Fibroblast of gingiva (primary cell): ENCODE results near the gene WDR45B.

Source experiments
- DNase-seq: peaks from one replicate; pipeline ENCODE4 v3.0.0-alpha.2; 2011; ENCODE audit warnings: low read depth

WDR45B gene

DNA sequence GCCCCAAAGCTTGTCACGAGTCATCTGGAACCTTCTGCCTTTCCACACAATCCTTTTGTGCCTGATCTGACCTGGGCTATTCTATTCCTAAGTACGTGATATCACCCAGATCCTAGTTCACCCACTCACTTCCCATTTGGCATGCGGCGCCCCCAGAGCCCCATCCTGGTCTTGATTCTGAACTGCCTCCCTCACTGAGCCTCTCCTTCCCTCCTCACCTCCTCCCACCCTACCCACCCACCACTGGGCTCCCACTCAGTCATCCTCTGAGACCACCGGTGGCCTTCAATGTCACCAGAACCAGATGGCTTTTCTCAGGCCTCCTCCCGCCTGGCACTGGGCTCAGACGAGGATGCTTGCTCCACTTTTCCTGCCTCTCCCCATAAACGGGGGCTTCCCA lies 18.5 kb downstream of the WDR45B start:
- DNase-seq, result no peak

DNA sequence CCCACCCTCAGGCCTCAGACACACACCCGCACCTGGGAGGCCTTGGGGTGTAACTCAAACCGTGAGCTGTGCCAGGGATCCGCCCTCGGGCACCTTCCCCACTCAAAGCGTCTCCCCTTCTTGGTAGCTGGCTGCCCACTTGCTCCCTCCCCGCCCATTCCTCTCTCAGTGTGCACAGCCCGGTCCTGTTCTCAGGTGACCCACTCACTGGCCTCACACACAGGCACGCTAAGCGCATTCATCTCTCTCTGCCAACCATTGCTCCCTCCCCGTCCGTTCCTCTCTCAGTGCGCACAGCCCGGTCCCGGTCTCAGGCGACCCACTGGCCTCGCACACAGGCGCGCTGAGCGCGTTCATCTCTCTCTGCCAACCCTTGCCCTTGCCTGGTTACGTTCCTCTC lies 20.8 kb downstream of the WDR45B start:
- no peak for DNase-seq

DNA sequence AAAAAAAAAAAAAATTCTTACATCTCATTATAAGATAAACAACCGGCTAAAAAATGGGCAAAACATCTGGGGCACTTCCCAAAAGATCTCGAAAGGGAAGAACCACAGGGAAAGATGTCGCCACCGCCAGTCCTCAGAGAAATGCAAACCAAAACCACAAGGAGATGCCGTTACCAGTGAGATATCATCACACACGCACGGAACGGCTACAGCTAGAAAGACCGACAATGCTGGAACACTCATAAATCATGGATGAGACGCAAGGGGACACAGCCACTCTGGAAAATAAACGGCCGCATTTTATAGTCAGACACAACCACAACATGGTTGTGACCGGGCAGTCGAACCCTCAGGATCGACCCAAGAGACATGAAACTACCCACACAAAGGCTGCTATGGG lies 24.5 kb downstream of the WDR45B start:
- no peak for DNase-seq

DNA sequence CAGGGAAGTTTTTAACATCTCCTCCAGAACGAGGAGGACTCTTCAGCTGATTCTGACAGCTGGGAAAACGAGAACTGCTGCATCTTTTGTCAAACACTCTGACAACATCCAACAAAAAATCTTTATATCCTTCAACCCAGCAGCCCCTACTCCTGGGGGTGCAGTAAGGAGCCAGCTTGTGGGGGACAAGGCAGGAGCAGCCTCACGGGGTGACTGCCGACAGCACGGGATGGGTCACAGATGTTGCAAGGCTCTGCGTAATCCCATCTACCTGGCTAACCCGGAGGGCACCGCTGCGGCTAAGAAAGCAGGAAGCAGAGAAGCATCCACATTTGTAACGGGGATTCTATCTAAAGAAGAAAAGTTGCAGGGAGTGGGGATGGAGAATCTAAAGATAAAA lies 28.6 kb downstream of the WDR45B start:
- DNase-seq, result no peak

DNA sequence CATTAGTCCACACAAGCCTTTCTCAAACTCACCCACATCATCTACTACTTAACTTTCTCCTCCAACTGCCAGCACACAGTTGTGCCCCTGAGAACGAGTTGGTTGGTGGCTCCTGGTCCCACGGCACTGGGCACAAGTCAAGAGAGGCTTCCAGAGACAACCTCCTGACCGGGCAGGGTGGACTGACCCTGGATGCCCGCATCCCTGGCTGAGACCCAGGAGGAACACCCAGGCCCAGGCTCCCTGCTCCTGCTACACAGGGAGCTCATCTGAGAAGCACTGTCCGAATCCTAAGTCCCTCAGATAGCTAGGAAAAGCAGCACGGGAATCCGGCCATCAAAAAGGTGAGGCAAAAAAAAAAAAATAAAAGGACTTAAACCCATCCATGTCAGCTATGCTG lies 29.0 kb downstream of the WDR45B start:
- DNase-seq, result no peak

DNA sequence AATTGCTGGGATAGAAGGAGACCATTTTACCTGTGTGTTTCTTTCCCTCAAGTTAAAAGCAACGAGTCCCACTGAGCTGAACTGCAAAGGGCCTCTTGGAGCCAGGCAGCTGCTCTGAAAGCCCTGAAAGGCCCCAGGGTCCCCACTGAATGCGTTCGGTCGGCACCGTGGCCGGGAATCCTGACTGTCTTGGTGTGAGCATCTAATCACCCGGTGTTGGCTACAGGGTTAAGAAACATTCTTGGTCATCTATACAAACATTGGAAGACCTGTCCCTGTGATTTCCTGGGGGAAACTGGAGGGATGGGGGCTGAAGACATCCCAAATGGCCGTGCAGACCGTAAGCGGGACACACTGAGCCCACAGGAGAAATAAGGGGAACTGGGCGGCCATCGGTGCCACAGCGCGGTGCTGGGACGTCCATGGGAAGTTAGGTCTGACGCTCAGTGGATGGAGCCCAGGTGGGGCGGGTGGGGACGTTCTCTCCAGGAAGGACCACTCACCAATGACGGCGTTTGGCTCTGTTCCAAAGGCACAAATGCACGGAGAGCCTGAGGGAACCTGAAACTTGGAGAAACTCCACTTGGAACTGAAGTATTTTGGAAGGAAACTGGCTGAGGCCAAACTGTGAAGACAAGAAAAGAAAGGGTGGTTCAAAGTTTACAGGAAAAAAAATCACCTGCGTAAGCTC lies 32.1 kb downstream of the WDR45B start:
- no peak for DNase-seq

DNA sequence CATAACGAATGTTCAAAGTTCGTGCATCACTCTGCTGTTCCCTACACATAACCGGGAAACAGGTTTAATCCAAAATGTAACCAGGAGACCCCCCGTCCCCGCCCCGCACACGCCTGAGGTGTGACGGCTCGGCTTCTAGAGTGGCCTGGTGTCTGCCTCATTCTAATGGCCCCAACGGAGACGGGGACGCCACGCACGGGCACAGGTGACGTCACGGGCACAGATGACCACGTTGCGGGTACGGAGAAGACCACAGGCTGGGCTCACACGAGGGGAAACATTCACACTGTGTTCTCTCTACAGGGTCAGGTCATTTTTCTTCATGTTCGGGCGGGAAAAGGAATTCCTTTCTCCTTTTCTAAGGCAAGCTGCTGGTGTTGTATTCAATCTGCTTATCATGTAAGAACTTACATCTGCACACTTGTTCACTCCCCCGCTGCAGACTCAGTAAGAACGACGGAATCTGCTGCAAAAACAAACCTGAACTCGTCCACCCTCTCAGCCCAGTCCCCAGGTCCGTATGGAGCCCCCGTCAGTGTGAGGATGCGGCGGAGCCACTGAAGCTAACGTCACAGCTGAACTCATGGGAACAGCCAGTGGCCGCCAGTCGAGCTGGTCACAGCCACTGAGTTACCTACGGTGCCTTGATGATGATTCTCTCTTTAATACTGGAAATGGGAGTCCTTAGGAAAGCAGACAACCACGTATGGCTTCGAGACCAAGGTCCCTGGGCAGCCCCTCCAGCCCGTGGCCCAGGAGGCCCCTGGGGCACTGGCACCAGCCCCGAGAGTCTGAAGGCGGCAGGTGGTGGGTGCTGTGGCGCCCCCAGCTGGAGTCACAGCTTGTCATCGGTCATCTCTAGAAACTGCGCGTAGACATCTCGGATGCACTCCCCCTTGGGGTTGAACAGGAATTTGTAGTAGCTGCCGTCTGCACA lies 32.9 kb downstream of the WDR45B start:
- no peak for DNase-seq

DNA sequence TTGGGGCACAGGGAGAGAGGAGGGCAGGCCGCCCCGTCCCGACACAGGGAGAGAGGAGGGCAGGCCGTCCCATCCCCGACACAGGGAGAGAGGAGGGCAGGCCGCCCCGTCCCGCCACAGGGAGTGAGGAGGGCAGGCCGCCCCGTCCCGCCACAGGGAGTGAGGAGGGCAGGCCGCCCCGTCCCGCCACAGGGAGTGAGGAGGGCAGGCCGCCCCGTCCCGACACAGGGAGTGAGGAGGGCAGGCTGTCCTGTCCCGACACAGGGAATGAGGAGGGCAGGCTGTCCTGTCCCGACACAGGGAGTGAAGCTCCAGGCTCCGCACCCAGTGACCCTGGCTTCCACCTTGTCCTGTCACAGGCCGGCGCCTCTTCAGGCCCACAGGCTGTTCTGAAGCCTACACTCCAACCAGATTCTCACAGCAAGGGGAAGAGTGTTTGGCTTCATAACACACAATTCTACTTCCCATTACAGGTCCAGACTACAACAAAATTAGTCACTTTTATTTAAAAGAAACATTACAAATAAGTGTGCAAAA lies 34.1 kb downstream of the WDR45B start:
- no peak for DNase-seq

DNA sequence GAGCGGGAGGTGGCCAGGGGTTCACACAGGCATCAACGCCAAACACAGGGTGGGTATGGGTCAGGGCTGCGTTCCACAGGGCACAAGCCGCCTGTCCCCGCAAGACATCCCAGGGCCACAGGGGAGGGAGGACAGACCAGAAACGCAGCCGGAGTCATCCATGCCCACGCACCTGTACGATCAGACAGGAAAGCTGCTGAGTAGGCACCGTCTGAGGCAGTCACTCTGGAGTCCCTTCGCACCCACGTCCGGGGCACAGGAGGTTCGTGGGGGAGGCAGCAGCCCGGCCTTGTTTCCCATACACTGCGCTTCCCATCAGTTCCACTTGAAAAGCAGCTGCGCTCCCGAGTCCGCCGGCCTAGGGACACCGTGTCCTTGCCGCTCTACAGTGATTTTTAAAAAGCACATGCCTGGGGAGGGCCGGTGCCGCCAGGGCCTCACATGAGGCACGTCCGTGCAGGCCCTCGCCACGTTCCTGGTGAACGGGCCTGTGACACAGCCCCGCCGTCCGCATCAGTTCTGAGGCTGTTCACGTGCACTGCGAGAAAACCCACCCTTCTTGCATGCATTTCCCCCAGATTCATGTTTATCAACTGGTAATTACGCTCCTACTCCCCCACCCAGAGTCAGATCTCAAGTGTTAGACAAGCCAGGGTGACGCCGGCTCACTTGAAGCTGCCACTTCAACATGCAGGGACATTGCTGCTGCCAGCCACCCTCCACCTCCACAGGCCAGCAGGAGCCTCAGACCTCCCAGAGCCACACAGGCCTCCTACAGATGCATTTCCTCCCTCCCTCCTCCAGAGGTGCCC lies 34.8 kb downstream of the WDR45B start:
- no peak for DNase-seq

DNA sequence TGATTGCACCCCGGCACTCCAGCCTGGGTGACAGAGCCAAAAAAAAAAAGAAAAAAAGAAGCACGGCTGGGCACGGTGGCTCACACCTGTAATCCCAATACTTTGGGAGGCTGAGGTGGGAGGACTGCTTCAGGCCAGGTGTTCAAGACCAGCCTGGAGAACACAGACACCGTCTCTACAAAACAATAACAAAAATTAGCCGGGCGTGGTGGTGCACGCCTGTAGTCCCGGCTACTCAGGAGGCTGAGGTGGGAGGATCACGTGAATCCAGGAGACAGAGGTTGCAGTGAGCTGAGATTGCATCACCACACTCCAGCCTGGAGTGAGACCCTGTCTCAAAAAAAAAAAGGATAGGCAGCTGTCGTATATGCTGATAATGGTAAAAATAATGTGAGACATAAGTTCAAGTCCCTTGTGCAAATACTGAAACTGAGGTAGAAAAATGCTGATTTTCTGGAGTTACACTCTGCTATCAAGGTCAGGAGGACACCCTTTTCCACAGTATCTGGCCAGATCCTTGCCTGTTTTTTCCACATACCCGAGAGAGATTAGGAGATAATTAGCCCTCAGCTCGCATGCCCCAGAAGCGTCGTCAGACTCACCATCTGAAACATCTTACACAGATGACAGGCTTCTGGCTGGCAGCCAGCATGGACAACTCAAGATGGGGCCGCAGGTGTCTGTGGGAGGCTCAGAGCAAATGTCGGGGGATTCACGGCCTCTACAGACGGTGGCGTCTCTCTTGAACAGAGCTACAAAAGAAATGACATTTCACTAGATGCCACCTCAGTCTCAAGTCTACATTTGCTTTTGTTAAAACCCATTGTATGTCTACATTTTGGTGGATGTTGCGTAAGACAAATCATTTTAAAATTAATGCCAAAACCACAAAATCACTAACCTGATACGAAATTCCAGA lies 36.8 kb downstream of the WDR45B start:
- peak; percentile 41 for DNase-seq

DNA sequence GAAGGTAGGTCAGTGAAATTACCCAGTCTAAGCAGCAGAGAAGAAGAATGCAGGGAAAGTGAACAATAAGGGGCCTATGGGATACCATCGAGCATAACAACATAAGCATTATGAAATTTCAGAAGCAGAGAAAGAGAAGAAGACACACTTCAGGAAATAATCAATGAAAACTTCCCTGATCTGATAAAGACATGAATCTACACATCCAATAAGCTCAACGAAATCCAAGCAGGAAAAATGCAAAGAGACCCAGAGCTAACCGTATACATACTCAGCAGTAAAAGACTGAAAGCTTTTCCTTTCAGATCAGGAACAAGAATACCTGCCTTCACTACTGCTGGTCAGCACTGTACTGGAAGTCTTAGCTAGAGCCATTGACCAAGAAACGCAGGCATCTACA lies 38.6 kb downstream of the WDR45B start:
- no peak for DNase-seq

DNA sequence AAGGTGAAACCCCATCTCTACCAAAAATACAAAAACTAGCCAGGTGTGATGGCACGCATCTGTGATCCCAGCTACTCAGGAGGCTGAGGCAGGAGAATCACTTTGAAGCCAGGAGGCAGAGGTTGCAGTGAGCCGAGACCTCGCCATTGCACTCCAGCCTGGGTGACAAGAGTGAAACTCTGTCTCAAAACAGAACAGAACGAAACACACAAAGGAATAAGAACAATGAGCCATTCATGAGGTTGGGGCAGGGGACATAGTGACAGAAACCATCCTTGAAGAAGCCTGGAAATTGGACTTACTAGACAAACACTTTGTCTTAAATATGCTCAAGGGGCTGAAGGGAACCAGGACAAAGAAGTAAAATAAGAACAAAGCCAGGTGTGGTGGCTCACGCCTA lies 39.4 kb downstream of the WDR45B start:
- DNase-seq, result no peak

DNA sequence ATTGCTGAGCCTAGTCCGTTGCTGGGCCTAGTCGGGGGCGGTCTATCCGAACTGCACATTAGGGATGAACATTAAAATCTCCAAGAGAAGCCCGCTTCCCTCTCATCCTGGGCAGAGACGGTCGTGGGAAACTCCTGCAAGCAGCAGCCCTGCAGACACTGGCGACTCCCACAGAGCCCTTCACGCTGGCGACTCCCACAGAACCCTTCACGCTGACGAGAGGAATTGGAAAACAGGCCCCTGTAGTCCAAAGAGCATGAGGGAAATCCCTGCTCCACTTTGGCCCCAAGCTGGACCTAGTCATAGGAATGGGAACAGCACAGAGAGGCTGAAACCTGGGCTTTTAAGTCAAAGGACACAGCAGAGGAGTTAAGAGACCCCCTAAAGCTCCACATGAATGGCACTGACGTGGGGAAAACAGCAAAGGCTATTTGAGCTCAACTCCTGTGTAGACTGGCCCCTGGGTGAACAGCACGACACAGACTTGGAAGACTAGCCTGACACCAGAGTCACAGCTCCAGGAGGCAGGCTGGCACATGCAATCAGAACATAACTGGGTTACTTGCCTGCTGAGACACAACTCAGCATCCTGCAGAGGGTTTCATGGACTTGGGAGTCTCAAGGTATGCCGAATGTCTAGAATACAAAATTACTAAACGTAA lies 42.2 kb downstream of the WDR45B start:
- DNase-seq, result no peak

DNA sequence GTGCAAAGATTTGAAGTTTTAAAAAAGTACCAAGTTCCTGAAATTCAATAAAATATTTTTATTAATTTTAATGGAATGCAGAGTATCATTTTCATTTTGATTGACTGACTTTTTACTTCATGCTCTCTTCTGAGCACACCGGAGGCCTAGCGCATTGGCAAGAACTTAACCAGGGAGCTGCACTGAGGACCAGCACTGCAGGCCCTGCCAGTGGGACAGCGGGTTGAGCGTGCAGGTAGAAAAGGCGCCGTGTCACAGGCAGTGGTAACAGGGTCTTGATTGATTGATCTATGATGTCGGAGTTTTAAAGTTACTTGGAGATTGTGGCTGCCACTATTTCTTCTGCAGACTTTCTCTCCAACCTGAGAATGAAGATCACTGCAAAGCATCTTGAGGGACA lies 43.7 kb downstream of the WDR45B start:
- DNase-seq, result no peak

DNA sequence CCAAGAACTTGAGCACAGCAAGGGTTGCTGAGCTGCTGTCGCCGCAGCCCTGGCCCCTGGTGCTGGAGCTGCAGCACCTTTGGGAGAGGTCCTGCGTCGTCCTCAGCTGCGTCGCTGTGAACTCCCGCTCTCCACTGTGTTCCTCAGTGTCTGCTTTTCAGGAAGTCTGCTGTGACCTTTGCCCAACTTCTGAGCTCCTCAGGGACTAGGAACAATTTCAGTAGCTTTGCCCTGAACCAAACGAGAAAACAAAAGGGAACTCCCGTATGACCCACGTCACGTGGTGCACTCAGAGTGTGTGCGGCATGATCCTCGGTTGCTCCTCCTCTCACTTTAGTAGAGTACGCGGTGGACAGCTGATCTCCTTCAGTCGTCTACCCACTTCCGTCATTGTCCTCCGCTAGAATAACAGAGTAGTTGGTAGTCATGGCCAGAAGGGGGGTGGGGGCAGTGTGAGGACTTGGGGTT lies 44.2 kb downstream of the WDR45B start:
- no peak for DNase-seq

DNA sequence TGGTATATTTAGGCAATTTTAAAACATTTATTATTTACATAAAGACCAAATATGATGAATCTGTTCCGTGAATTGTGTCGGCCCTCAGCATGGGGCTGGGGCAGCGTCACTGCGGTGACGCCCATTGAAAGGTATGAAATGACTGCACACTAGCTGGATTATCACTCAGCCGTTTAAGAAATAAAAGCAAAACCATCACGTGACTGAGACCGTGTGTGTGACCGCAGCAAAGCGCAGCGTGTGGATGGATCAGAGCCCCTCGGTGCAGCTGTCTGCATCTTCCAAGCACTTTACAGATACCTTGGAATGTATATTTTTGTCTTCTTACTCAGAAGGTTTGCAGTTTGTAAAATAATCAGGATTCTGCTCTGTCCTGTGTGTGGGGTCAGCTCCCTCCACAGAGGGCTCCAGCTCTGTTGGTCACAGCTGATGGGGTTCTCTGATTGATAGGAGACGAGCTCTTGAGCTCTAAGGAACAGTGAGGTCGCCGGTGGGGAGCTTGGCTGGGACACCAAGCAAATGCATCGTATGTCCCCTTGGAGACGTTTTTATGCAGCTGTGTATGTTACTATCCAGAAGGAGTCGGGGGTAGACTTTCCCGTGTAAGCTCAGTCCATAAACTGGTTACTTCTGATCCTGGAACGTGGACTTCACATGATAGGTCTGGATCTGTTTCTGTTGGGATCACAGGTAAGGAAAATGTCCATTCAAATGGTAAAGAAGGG lies 45.1 kb downstream of the WDR45B start:
- no peak for DNase-seq

DNA sequence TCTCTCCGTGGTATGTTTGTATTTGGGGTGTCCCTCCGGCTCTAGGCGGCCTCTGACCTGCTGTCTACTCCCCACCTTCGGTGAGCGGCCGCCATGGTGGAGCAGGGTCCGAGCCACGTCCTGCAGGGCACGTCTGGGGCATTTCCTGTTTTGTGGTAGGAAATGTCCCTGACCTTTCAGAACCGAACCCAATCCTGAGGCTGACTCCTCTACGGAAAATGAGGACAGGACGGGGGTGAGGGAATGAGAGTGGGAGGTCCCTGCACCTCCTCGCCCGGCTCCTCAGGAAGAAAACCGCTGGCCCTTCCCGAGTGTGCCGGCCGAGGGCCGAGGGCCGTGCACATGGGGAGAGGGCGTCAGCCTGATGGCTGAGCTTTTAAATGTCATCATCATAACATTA lies 45.8 kb downstream of the WDR45B start:
- DNase-seq, result no peak

DNA sequence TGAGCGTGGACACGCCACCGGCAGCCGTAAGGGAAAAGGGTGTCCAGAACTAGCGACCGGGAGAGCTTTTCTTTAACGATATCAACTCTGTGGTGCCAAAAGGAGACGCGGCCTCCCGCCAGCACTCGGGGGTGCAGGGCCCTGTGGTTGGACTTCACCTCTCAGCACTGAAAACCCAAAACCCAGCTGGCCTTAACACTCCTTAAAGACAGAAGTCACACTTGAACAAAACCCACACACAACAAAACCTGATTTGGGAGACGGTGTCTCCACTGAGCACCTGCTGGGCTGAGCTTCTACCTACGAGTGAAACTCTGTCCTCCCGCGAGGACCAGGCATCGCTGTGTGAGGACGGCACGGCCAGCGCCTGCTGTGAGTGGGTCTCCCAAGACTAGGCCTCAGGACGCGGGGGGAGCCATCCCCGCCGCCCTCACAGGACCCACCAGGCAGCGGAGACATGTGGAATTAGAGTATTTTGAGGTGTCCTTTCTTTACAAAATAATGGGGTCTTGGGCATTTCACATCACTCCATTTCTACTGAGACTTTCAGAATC lies 46.7 kb downstream of the WDR45B start:
- no peak for DNase-seq

DNA sequence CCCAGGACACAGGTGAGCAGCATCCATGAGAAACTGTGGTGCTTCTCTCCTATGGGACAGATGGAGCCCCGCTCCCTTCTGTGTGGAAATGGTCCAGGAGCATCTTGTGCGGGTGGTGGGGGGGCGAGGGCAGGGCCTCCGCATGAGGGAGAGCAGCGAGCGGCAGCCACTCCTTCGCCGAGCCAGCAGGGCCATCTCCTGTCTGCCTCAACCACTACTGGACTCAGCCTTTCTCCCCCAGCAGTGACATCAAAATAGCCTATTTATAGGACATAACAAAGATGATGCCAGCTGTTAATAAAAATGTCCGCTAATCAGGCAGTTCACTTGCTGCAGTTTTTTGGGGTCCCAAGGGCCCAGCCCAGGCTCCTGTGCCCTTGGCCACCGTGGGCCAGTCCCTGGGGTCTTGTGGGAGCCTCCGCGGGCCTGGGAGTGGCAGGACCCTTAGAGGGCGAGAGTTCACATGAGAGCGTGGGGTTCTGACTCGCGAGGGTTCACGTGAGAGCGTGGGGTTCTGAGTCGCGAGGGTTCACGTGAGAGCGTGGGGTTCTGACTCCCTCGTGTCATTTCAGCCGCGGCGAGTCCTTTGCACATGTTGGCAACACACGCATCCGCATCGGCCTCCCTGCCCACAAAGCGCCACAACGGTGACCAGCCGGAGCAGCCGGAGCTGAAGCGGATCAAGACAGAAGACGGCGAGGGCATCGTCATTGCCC lies 47.4 kb downstream of the WDR45B start:
- DNase-seq, result no peak
